ENCODE data around the gene KRTAP10-6. TPM values are rescaled to one million over a fixed set of nuclear protein-coding genes. Genes with fewer than 3 reads are reported as not detected.
"Not testable (repeated sequence)": the region's sequence is repeated elsewhere in the genome, so short reads cannot be mapped to it uniquely, and the experiment has no call there.

Gene KRTAP10-6, protein sequence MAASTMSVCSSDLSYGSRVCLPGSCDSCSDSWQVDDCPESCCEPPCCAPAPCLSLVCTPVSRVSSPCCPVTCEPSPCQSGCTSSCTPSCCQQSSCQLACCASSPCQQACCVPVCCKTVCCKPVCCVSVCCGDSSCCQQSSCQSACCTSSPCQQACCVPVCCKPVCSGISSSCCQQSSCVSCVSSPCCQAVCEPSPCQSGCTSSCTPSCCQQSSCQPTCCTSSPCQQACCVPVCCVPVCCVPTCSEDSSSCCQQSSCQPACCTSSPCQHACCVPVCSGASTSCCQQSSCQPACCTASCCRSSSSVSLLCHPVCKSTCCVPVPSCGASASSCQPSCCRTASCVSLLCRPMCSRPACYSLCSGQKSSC
- total RNA-seq = not detected
- polyA plus RNA-seq = not detected

DNA sequence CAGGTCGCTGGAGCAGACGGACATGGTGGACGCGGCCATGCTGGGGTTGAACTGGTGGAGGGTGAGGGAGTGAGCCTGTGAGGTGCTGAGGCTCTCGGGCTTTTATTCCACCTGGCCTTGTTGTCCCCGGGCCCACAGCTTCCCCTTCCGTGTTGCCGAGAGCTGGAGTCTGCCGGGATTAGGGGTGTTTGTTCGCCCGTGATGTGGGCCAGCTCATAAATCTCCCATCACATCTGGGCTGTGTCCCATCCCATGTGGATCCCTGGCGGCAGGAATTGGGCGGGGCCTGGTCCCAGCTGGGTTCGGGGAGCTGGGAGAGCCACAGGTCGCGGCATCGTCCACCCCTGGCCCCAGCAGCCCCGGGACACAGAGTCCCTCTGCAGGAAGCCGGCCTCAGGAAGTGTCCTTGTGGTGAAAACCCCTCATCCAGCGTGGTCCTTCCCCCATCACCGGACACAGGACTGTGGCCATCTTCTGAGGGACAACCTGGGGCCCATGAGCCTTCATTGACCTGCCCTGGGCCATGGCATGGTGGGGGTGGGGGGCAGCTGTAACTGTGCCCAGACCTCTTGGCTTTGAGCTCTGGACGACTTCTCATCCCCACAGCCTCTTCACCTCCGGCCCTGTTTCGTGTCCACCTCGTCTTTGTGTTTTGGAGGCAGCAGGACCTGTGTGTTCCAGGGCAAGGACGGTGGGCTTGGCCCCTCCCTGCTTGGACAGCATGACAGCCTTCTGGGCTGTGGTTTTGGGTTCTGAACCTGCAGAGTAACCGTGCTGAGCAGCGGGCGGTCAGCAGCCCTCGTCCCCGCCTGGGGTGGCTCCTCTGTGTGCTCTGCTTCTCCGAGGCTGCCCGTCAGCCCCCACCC, at the start of gene KRTAP10-6:
Gene KRTAP10-6, minus strand, starts transcription at position 60 of the 866 bp plus-strand sequence. Its CDS starts 21 bp downstream, at position 39.
- Mint-ChIP-seq H3K4me1 (peaks cover 2 to 12% (median 5%) of the 10 kb centered on the region in 3 donors), H3K36me3 (peaks cover 0 to 2% (median 0%) of the 10 kb centered on the region in 3 donors), H3K27ac (peak within 1 kb of the TSS in 1 of 8 donors; percentile 52), H3K4me3 (no peak within 1 kb of the TSS), H3K9me3 (no peaks in the 10 kb centered on the region), H3K27me3 (peaks cover 1 to 10% of the 10 kb centered on the region in 2 donors)
- CTCF ChIA-PET = no interaction called here
- no peaks in the 10 kb centered on the region for H3K4me1 ChIP-seq (ENCODE audit: insufficient read depth, low read length)
- H3K4me3 ChIP-seq (ENCODE audit: low read length) = no peak within 1 kb of the TSS
- no peaks in the 10 kb centered on the region for H3K27me3 ChIP-seq (ENCODE audit: insufficient read depth, low read length, poor library complexity, severe bottlenecking)
- no peaks in the 10 kb centered on the region for H3K36me3 ChIP-seq (ENCODE audit: insufficient read depth, low read length)
- POLR2A ChIA-PET = no interaction called here
- H3K9me3 ChIP-seq (ENCODE audit: low read length) = no peaks in the 10 kb centered on the region
- peak within 1 kb of the TSS; percentile 73 for H3K27ac ChIP-seq (ENCODE audit: low read depth, low read length)
- no peak for DNase-seq

DNA sequence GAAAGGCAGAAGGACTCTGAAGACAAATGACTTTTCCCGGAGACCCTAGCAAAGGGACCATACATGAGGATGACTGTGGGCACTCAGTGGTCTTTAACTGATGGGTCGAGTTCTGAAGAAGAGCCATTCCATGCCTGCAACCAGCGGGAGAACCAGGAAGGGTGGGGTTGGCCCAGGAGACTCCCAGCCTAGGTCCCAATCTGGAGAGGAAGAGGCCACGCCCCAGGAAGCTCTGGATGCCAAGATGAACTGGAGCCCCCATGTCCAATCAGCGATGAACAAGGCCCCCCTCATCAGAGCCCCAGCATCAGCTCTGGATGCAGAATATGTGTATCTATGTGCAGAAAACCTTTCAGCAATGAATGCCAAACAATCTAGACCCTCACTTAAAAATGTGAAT, 48.5 kb upstream of the KRTAP10-6 start:
- peaks cover 24 to 34% (median 32%) of the 10 kb centered on the region in 5 donors for H3K9me3 Mint-ChIP-seq
- peaks cover 2 to 17% of the 10 kb centered on the region in 2 donors for H3K27me3 Mint-ChIP-seq
- Histone ChIP-seq H3K4me1 (ENCODE audit: insufficient read depth, low read length) (no peaks in the 10 kb centered on the region), H3K27me3 (ENCODE audit: insufficient read depth, low read length, poor library complexity, severe bottlenecking) (no peaks in the 10 kb centered on the region), H3K4me3 (ENCODE audit: low read length) (no peak overlapping the region), H3K27ac (ENCODE audit: low read depth, low read length) (no peak overlapping the region), H3K36me3 (ENCODE audit: insufficient read depth, low read length) (no peaks in the 10 kb centered on the region), H3K9me3 (ENCODE audit: low read length) (no peaks in the 10 kb centered on the region)
- H3K4me3 Mint-ChIP-seq = no peak overlapping the region
- H3K4me1 Mint-ChIP-seq = no peaks in the 10 kb centered on the region
- no peak for DNase-seq
- POLR2A ChIA-PET = no interaction called here
- H3K36me3 Mint-ChIP-seq = peaks cover 1 to 31% (median 5%) of the 10 kb centered on the region in 3 donors
- CTCF ChIA-PET = no interaction called here
- no peak overlapping the region for H3K27ac Mint-ChIP-seq

DNA sequence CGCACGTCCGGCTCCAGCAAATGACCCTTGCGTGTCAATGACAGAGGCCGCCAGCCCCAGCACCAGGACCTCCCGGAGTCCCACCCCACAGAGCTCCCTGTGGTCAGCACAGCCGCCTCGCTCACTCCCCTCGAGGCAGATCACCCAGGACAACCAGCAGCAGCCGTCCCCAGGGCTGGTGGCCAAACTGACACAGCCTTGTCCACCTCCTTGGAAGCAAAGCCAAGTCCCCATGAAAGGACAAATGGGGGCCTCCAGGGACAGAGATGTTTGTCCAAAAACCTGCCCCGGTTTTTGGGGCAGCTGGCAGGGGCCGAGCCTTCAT, 47.0 kb upstream of the KRTAP10-6 start:
- no peaks in the 10 kb centered on the region for H3K9me3 ChIP-seq (ENCODE audit: low read length)
- CTCF ChIA-PET = no interaction called here
- POLR2A ChIA-PET = no interaction called here
- H3K27me3 ChIP-seq (ENCODE audit: insufficient read depth, low read length, poor library complexity, severe bottlenecking) = no peaks in the 10 kb centered on the region
- no peak for DNase-seq
- H3K27me3 Mint-ChIP-seq = peaks cover 2 to 17% of the 10 kb centered on the region in 2 donors
- no peaks in the 10 kb centered on the region for H3K4me1 Mint-ChIP-seq
- no peaks in the 10 kb centered on the region for H3K4me1 ChIP-seq (ENCODE audit: insufficient read depth, low read length)
- H3K4me3 Mint-ChIP-seq = no peak overlapping the region
- peaks cover 15 to 23% (median 21%) of the 10 kb centered on the region in 5 donors for H3K9me3 Mint-ChIP-seq
- H3K36me3 Mint-ChIP-seq = peaks cover 0 to 24% (median 1%) of the 10 kb centered on the region in 3 donors
- H3K27ac ChIP-seq (ENCODE audit: low read depth, low read length) = no peak overlapping the region
- no peak overlapping the region for H3K4me3 ChIP-seq (ENCODE audit: low read length)
- H3K36me3 ChIP-seq (ENCODE audit: insufficient read depth, low read length) = no peaks in the 10 kb centered on the region
- no peak overlapping the region for H3K27ac Mint-ChIP-seq

DNA sequence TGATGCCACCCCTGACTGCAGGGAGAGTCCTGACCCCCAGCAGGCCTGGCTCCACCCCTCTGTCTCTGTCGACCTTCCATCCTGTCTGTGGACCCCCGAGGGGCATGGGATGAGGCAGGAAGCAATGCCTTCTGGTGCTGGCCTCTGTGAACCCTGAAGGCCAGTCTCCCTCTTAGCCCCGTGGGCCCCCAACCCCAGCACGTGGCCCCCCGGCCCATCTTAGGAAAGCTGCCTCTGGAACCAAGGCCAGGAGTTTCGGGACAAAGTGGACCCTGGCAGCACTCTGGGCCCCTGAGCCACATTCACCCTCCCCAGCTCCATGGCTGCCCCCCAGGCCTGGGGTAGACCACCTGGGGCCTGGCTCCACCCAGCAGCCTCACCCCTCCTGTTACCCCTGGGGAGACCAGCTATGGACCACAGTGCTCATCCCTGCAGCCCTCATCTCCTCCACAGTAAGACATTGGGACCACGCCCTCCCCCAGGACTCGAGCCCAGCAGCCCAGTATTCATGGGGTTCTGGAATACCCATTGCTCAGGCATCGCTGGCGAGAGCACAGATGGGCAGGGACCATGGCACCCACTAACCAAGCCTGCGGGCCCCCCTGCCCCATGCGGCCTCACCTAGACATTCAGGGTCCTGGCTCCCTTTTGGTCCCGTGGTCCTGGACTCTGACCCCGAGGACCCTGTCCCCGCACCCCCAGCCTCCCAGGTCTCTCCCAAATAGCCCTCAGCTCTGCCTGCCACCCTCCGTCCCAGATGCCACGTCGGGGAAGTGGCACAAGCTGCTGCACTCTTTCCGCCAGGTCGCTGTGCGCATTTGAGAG, 46.4 kb upstream of the KRTAP10-6 start:
- DNase-seq; H3K4me3 Mint-ChIP-seq; H3K9me3 ChIP-seq (ENCODE audit: low read length); H3K27ac Mint-ChIP-seq; H3K4me3 ChIP-seq (ENCODE audit: low read length); H3K36me3 ChIP-seq (ENCODE audit: insufficient read depth, low read length); POLR2A ChIA-PET; H3K27me3 ChIP-seq (ENCODE audit: insufficient read depth, low read length, poor library complexity, severe bottlenecking); H3K4me1 Mint-ChIP-seq; H3K4me1 ChIP-seq (ENCODE audit: insufficient read depth, low read length); H3K27ac ChIP-seq (ENCODE audit: low read depth, low read length): not testable (repeated sequence)
- CTCF ChIA-PET = interaction anchor here (1.5 kb wide), 1 partner anchor 19 kb away, joined by 3 read pairs; no protein-coding TSS in a partner anchor
- H3K36me3 Mint-ChIP-seq = peaks cover 0 to 20% (median 1%) of the 10 kb centered on the region in 3 donors
- peaks cover 2 to 17% of the 10 kb centered on the region in 2 donors for H3K27me3 Mint-ChIP-seq
- H3K9me3 Mint-ChIP-seq = peaks cover 10 to 17% (median 16%) of the 10 kb centered on the region in 5 donors

- H3K9me3 ChIP-seq (ENCODE audit: low read length); DNase-seq; H3K4me3 ChIP-seq (ENCODE audit: low read length); POLR2A ChIA-PET; H3K4me1 Mint-ChIP-seq; H3K4me1 ChIP-seq (ENCODE audit: insufficient read depth, low read length); H3K36me3 ChIP-seq (ENCODE audit: insufficient read depth, low read length); H3K27ac ChIP-seq (ENCODE audit: low read depth, low read length); H3K4me3 Mint-ChIP-seq; H3K27me3 ChIP-seq (ENCODE audit: insufficient read depth, low read length, poor library complexity, severe bottlenecking): not testable (repeated sequence)
- peaks cover 7 to 16% (median 16%) of the 10 kb centered on the region in 5 donors for H3K9me3 Mint-ChIP-seq
- H3K36me3 Mint-ChIP-seq = peaks cover 0 to 18% (median 0%) of the 10 kb centered on the region in 3 donors
- H3K27ac Mint-ChIP-seq = peak overlapping the region in 2 of 8 donors; percentile 72 to 90
- CTCF ChIA-PET = interaction anchor here (1.5 kb wide), 1 partner anchor 18 kb away, joined by 3 read pairs; no protein-coding TSS in a partner anchor
- peaks cover 2 to 17% of the 10 kb centered on the region in 2 donors for H3K27me3 Mint-ChIP-seq
Observed at GRCh38 chr21:44637851-44638348, 45.6 kb upstream of the KRTAP10-6 start.

DNA sequence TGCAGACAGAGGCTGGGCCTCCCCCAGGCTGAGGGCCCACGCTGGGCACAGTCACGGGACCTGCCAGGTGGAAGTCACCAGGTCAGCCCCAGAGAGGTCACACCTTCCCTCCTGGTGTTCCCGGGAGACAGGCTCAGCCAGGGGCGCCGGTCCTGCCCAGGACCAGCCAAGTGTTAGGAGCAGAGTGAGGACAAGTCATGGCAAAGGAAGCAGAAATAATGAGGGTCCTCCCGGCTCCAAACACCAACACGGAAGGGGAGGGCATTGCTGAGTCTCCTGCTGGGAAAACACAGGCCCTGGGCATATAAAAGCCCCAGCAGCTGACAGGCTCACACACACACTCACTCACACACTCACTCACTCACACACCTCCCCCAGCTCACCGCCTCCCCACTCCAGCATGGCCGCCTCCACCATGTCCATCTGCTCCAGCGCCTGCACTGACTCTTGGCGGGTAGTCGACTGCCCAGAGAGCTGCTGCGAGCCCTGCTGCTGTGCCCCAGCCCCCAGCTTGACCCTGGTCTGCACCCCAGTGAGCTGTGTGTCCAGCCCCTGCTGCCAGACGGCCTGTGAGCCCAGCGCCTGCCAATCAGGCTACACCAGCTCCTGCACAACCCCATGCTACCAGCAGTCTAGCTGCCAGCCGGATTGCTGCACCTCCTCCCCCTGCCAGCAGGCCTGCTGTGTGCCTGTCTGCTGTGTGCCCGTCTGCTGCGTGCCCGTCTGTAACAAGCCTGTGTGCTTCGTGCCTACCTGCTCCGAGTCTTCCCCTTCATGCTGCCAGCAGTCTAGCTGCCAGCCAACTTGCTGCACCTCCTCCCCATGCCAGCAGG, 44.9 kb upstream of the KRTAP10-6 start, which contains the start of gene KRTAP10-10:
Gene KRTAP10-10, plus strand, starts transcription at position 339 of the 833 bp plus-strand sequence. Its CDS starts 62 bp downstream, at position 401.
- no peak within 1 kb of the TSS for H3K4me3 Mint-ChIP-seq
- Histone ChIP-seq H3K9me3 (ENCODE audit: low read length) (no peaks in the 10 kb centered on the region), H3K27me3 (ENCODE audit: insufficient read depth, low read length, poor library complexity, severe bottlenecking) (no peaks in the 10 kb centered on the region), H3K4me3 (ENCODE audit: low read length) (no peak within 1 kb of the TSS), H3K36me3 (ENCODE audit: insufficient read depth, low read length) (no peaks in the 10 kb centered on the region), H3K27ac (ENCODE audit: low read depth, low read length) (no peak within 1 kb of the TSS), H3K4me1 (ENCODE audit: insufficient read depth, low read length) (no peaks in the 10 kb centered on the region)
- POLR2A ChIA-PET = no interaction called here
- no peak for DNase-seq
- H3K36me3 Mint-ChIP-seq = peaks cover 0 to 19% (median 0%) of the 10 kb centered on the region in 3 donors
- H3K27ac Mint-ChIP-seq = peak within 1 kb of the TSS in 2 of 8 donors; percentile 72 to 90
- H3K4me1 Mint-ChIP-seq = no peaks in the 10 kb centered on the region
- peaks cover 2 to 17% of the 10 kb centered on the region in 2 donors for H3K27me3 Mint-ChIP-seq
- H3K9me3 Mint-ChIP-seq = peaks cover 11 to 20% (median 18%) of the 10 kb centered on the region in 5 donors
- CTCF ChIA-PET = interaction anchor here (1.5 kb wide), 1 partner anchor 18 kb away, joined by 3 read pairs; no protein-coding TSS in a partner anchor
